H9 (cell line): ENCODE measurements around the gene STK38L. TPM values are rescaled to one million over a fixed set of nuclear protein-coding genes. Genes with fewer than 3 reads are reported as not detected.

Source experiments
- DNase-seq: peaks from one replicate; pipeline ENCODE4 v3.0.0-alpha.2; 2017
- H2AFZ ChIP-seq: one replicate; pipeline ENCODE4 v1.6.1; 2013; ENCODE audit warnings: mild to moderate bottlenecking, low read length, control low read depth, moderate library complexity
- H2AK5ac ChIP-seq: 2 replicates; pipeline ENCODE4 v1.6.1; 2013; ENCODE audit warnings: low read length, control low read depth, mixed read lengths; ENCODE audit not compliant: insufficient read length
- H2BK120ac ChIP-seq: one replicate; pipeline ENCODE4 v1.6.1; 2013; ENCODE audit warnings: low read depth, mild to moderate bottlenecking, low read length, control low read depth, inconsistent platforms; ENCODE audit not compliant: poor library complexity, severe bottlenecking
- H2BK12ac ChIP-seq: 2 replicates; pipeline ENCODE4 v1.6.1; 2013; ENCODE audit warnings: low read length, control low read depth, mixed read lengths, low read depth; ENCODE audit not compliant: insufficient read length
- H2BK15ac ChIP-seq: 2 replicates; pipeline ENCODE4 v1.6.1; 2013; ENCODE audit warnings: low read depth, low read length, control low read depth
- H2BK20ac ChIP-seq: one replicate; pipeline ENCODE4 v1.6.1; 2013; ENCODE audit warnings: low read depth, mild to moderate bottlenecking, low read length, control low read depth, inconsistent platforms; ENCODE audit not compliant: poor library complexity, severe bottlenecking
- H2BK5ac ChIP-seq: 2 replicates; pipeline ENCODE4 v1.6.1; 2013; ENCODE audit warnings: low read length, control low read depth, mixed read lengths; ENCODE audit not compliant: insufficient read length
- H3K14ac ChIP-seq: 2 replicates; pipeline ENCODE4 v1.6.1; 2013; ENCODE audit warnings: low read length, control low read depth; ENCODE audit not compliant: insufficient read depth
- H3K18ac ChIP-seq: 2 replicates; pipeline ENCODE4 v1.6.1; 2013; ENCODE audit warnings: low read depth, mild to moderate bottlenecking, mixed read lengths, low read length, control low read depth; ENCODE audit not compliant: insufficient read length
- H3K23ac ChIP-seq: 2 replicates; pipeline ENCODE4 v1.6.1; 2013; ENCODE audit warnings: low read length, control low read depth, mixed read lengths, low read depth; ENCODE audit not compliant: insufficient read length
- H3K23me2 ChIP-seq: 2 replicates; pipeline ENCODE4 v1.6.1; 2013; ENCODE audit warnings: low read depth, mild to moderate bottlenecking, mixed read lengths, low read length, control low read depth; ENCODE audit not compliant: insufficient read length, poor library complexity, severe bottlenecking
- H3K27ac ChIP-seq: 2 replicates; pipeline ENCODE4 v1.5.1; 2013; ENCODE audit warnings: low read length, control low read depth, mixed read lengths, low read depth; ENCODE audit not compliant: insufficient read length
- H3K27me3 ChIP-seq: 2 replicates; pipeline ENCODE4 v1.6.1; 2013; ENCODE audit warnings: low read length, control low read depth, inconsistent platforms; ENCODE audit not compliant: insufficient read depth
- H3K4ac ChIP-seq: 2 replicates; pipeline ENCODE4 v1.6.1; 2013; ENCODE audit warnings: low read depth, mild to moderate bottlenecking, control low read depth, inconsistent platforms, low read length, moderate library complexity
- H3K4me1 ChIP-seq: 2 replicates; pipeline ENCODE4 v1.6.1; 2013; ENCODE audit warnings: low read length, control low read depth, inconsistent platforms; ENCODE audit not compliant: insufficient read depth
- H3K4me2 ChIP-seq: 2 replicates; pipeline ENCODE4 v1.6.1; 2013; ENCODE audit warnings: low read length, control low read depth, mixed read lengths; ENCODE audit not compliant: insufficient read length, insufficient read depth
- H3K56ac ChIP-seq: 2 replicates; pipeline ENCODE4 v1.6.1; 2013; ENCODE audit warnings: low read depth, mild to moderate bottlenecking, mixed read lengths, low read length, control low read depth; ENCODE audit not compliant: insufficient read length
- H3K79me1 ChIP-seq: 2 replicates; pipeline ENCODE4 v1.6.1; 2013; ENCODE audit warnings: low read depth, mild to moderate bottlenecking, moderate library complexity, low read length, control low read depth, inconsistent platforms; ENCODE audit not compliant: insufficient read depth, poor library complexity, severe bottlenecking
- H3K79me2 ChIP-seq: 2 replicates; pipeline ENCODE4 v1.6.1; 2013; ENCODE audit warnings: low read length, control low read depth, inconsistent platforms; ENCODE audit not compliant: insufficient read depth
- H3K9ac ChIP-seq: 2 replicates; pipeline ENCODE4 v1.6.1; 2013; ENCODE audit warnings: low read length, control low read depth, mixed read lengths; ENCODE audit not compliant: insufficient read length; ENCODE audit errors: extremely low read depth
- H3K9me3 ChIP-seq: one replicate; pipeline ENCODE4 v1.6.1; 2013; ENCODE audit warnings: low read depth, low read length, inconsistent platforms; ENCODE audit not compliant: control insufficient read depth
- H3T11ph ChIP-seq: one replicate; pipeline ENCODE4 v1.6.1; 2013; ENCODE audit warnings: mild to moderate bottlenecking, low read length, control low read depth, inconsistent platforms
- H4K20me1 ChIP-seq: one replicate; pipeline ENCODE4 v1.6.1; 2013; ENCODE audit not compliant: control insufficient read depth, insufficient read length, insufficient read depth
- H4K5ac ChIP-seq: 2 replicates; pipeline ENCODE4 v1.6.1; 2013; ENCODE audit warnings: low read depth, mild to moderate bottlenecking, mixed read lengths, low read length, control low read depth; ENCODE audit not compliant: insufficient read length
- H4K8ac ChIP-seq: replicated peaks from 2 replicates; pipeline ENCODE4 v1.6.1; 2013; ENCODE audit warnings: low read length, control low read depth, mixed read lengths, low read depth; ENCODE audit not compliant: insufficient read length
- H4K91ac ChIP-seq: 2 replicates; pipeline ENCODE4 v1.6.1; 2013; ENCODE audit warnings: low read depth, mild to moderate bottlenecking, moderate library complexity, mixed read lengths, low read length, control low read depth; ENCODE audit not compliant: insufficient read length
- H3K27ac Mint-ChIP-seq, 3 experiments: 2 replicates in 2 of 3; 3 replicates in 1 of 3; pipeline ENCODE4 v1.8.0; 2020 to 2021; ENCODE audit warnings: mixed read lengths in 3 of 3, mild to moderate bottlenecking in 1 of 3, moderate library complexity in 1 of 3
- H3K27me3 Mint-ChIP-seq: 2 replicates; pipeline ENCODE4 v1.8.0; 2021; ENCODE audit warnings: low read depth, mild to moderate bottlenecking, moderate library complexity, mixed read lengths
- H3K36me3 Mint-ChIP-seq, 3 experiments: 2 replicates in 2 of 3; 3 replicates in 1 of 3; pipeline ENCODE4 v1.8.0; 2020 to 2021; ENCODE audit warnings: low read depth in 3 of 3, mixed read lengths in 3 of 3; ENCODE audit not compliant: insufficient read depth in 1 of 3
- H3K4me1 Mint-ChIP-seq, 2 experiments: 2 replicates each; pipeline ENCODE4 v1.8.0; 2020; ENCODE audit warnings: mixed read lengths in 2 of 2
- H3K4me3 Mint-ChIP-seq, 2 experiments: 2 replicates in 1 of 2; 3 replicates in 1 of 2; pipeline ENCODE4 v1.8.0; 2020 to 2021; ENCODE audit warnings: mild to moderate bottlenecking in 2 of 2, mixed read lengths in 2 of 2, moderate library complexity in 1 of 2
- H3K9me3 Mint-ChIP-seq, 2 experiments: 2 replicates in 1 of 2; 3 replicates in 1 of 2; pipeline ENCODE4 v1.8.0; 2020; ENCODE audit warnings: mild to moderate bottlenecking in 2 of 2, mixed read lengths in 2 of 2, moderate library complexity in 1 of 2
- WGBS: extraction: QIAGEN DNeasy Blood & Tissue Kit; methylation state at CpG from one replicate; pipeline ENCODE4 v1.1.7; 2013; ENCODE audit warnings: missing lambda C conversion rate, low lambda C conversion rate, mixed read lengths; ENCODE audit not compliant: insufficient read length; ENCODE audit errors: extremely low coverage; 5-methylcytosine and 5-hydroxymethylcytosine counted together
- total RNA-seq: library from RNA; stranded (reverse); gene quantifications from 2 replicates; pipeline ENCODE4 v1.2.1, GENCODE V29; 2021
- TF ChIP-seq, protein P1 (sequence below): fragments of 200-600 bp; sonication (generic); conservative IDR thresholded peaks from 3 replicates; pipeline ENCODE4 v1.8.0; 2021; ENCODE audit warnings: antibody characterized with exemption, mild to moderate bottlenecking

STK38L gene
- total RNA-seq, 1 experiment from 2014 or later: 44.9 TPM

DNA sequence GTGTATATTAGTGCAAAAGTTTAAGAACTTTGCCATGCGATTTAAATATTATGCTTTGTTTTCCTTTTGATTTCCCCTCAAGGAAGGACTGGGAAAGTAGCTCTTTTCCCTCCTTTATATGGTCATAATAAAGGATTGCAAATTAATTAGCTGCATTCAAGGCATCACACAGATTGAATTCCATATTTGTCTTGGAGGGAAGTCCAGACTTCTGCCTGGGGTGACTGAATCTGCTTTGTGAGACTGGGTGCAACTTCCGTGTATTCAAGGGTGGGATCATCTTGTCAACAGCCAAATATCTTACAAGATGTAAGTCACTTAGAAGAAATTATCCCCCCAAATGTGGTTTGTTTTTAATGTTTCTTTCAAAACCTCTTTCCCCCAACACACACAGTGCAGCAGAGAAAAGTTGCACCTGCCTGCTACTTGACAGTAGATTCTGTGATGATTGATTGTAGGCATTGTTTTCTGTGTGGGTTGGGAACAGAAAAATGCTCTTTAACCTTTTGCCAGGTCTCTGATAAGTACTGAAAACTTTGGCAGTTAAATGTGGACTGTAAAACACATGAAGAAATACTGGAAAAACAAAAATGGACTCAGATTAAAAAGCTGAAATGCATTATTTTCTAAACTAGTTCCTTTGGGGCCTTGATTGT is 28.4 kb downstream of the STK38L start:
- H3T11ph ChIP-seq: no peak overlapping the region
- H3K9me3 Mint-ChIP-seq: peaks cover 4 to 7% of the 10 kb centered on the region in 2 experiments; a peak in 2 of 5 replicates
- no peak overlapping the region for H3K14ac ChIP-seq
- H3K27ac ChIP-seq: no peak overlapping the region
- no peak overlapping the region for H2BK5ac ChIP-seq
- no peak overlapping the region for H3K18ac ChIP-seq
- H3K4me1 Mint-ChIP-seq: peaks cover 30 to 40% of the 10 kb centered on the region in 2 experiments
- no peaks in the 10 kb centered on the region for H3K27me3 ChIP-seq
- H3K9me3 ChIP-seq: no peaks in the 10 kb centered on the region
- H3K27me3 Mint-ChIP-seq: no peaks in the 10 kb centered on the region
- H3K9ac ChIP-seq: no peak overlapping the region
- no peak overlapping the region for H4K5ac ChIP-seq
- no peak overlapping the region for H3K4me2 ChIP-seq
- TF ChIP-seq, protein P1, sequence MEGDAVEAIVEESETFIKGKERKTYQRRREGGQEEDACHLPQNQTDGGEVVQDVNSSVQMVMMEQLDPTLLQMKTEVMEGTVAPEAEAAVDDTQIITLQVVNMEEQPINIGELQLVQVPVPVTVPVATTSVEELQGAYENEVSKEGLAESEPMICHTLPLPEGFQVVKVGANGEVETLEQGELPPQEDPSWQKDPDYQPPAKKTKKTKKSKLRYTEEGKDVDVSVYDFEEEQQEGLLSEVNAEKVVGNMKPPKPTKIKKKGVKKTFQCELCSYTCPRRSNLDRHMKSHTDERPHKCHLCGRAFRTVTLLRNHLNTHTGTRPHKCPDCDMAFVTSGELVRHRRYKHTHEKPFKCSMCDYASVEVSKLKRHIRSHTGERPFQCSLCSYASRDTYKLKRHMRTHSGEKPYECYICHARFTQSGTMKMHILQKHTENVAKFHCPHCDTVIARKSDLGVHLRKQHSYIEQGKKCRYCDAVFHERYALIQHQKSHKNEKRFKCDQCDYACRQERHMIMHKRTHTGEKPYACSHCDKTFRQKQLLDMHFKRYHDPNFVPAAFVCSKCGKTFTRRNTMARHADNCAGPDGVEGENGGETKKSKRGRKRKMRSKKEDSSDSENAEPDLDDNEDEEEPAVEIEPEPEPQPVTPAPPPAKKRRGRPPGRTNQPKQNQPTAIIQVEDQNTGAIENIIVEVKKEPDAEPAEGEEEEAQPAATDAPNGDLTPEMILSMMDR: no peak
- no peak overlapping the region for H2AK5ac ChIP-seq
- H4K8ac ChIP-seq: no peak overlapping the region
- no peak for DNase-seq
- no peak overlapping the region for H3K4me3 Mint-ChIP-seq
- H3K23me2 ChIP-seq: no peaks in the 10 kb centered on the region
- H2BK20ac ChIP-seq: no peak overlapping the region
- H2BK15ac ChIP-seq: no peak overlapping the region
- no peak overlapping the region for H2BK12ac ChIP-seq
- peaks cover 7 to 13% (median 7%) of the 10 kb centered on the region in 3 experiments for H3K36me3 Mint-ChIP-seq
- H3K79me1 ChIP-seq: peaks cover 2% of the 10 kb centered on the region
- no peak overlapping the region for H2AFZ ChIP-seq
- no CpG with 5 or more reads among the region's 2 CpGs for WGBS
- H3K79me2 ChIP-seq: peaks cover 1% of the 10 kb centered on the region; the same call in 1 of the 2 replicates
- no peak overlapping the region for H3K56ac ChIP-seq
- H3K4ac ChIP-seq: no peak overlapping the region
- no peak overlapping the region for H3K23ac ChIP-seq
- peak overlapping the region in 1 of 3 experiments; percentile 3; a peak in 1 of 7 replicates for H3K27ac Mint-ChIP-seq
- no peak overlapping the region for H4K91ac ChIP-seq
- H3K4me1 ChIP-seq: peaks cover 4% of the 10 kb centered on the region; the same call in 1 of the 2 replicates
- H2BK120ac ChIP-seq: no peak overlapping the region
- H4K20me1 ChIP-seq: no peaks in the 10 kb centered on the region
